ENCODE data around the gene AARS2.
"Not testable (repeated sequence)": the region's sequence is repeated elsewhere in the genome, so short reads cannot be mapped to it uniquely, and the experiment has no call there.

AARS2 gene

DNA sequence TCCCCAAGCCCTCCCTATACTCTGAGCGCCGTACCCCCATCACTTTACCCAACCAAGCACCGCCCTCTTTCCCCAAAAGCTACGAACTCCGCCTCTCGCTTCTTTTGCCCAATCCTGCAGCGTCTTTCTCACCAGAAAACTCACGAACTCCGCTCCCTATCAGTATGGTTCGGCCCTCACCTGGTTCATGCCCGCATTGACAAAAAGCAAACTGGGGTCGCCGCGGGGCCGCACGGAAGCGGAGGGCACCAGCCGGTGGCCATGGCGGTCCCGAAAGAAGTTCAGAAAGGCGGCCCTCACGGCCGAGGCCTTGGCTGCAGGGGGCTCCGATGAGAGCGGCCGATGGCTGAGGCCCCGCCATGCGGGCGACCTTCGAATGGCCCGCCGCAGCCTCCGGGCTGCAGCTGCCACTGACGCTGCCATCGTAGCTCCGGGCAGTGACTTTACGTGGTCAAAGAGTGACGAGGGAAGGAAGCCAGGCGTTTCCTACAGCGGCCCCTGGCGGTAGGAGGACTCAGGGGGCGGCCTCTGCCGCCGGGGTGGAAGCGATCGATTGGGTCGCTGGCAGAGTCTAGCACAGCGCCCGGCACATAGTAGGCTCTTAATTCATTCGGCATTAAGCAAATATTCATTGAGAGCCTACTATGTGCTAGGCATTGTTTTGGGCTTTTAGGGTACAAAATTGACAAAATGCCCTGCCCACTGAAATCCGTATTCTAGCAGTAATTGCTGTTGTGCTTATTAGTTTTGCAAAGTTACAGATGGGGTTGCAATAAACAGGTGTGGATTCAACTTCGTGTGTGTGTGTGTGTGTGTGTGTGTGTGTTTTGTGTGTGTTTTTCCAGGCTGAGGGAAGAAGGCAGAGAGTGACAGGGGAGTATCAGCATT is at the start of gene AARS2:
Gene AARS2, minus strand, starts transcription at position 447 of the 888 bp plus-strand sequence. Its CDS starts 24 bp downstream, at position 423.
- DNase-seq (ENCODE audit: low read depth): peak; percentile 43
- H3K4me3 ChIP-seq (ENCODE audit: low read length): peak within 1 kb of the TSS; percentile 96
- TF ChIP-seq, protein P1, sequence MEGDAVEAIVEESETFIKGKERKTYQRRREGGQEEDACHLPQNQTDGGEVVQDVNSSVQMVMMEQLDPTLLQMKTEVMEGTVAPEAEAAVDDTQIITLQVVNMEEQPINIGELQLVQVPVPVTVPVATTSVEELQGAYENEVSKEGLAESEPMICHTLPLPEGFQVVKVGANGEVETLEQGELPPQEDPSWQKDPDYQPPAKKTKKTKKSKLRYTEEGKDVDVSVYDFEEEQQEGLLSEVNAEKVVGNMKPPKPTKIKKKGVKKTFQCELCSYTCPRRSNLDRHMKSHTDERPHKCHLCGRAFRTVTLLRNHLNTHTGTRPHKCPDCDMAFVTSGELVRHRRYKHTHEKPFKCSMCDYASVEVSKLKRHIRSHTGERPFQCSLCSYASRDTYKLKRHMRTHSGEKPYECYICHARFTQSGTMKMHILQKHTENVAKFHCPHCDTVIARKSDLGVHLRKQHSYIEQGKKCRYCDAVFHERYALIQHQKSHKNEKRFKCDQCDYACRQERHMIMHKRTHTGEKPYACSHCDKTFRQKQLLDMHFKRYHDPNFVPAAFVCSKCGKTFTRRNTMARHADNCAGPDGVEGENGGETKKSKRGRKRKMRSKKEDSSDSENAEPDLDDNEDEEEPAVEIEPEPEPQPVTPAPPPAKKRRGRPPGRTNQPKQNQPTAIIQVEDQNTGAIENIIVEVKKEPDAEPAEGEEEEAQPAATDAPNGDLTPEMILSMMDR (conservative IDR thresholded peaks at IDR 0.05; ENCODE audit: low read depth, low read length): peak; percentile 99

DNA sequence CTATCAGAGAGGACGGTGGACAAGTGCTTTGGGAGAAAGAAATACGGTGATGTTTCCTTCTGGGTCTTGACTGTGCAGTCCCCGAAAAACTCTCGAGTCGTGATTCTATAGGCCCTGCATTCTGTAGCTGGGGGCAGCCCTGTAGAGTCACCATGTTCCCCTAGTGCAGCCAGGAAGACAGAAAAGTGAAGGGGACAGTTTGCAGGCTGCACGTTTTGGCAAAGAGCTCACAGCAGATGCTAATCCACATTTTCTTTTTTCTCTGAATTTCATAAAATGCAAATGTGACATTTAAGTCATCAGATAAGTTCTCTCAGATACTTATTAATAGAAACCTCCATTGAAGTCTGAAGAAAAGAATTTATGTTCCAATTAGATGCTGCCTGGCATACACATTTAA is 48.8 kb upstream of the AARS2 start:
- TF ChIP-seq, protein P1 (conservative IDR thresholded peaks at IDR 0.05; ENCODE audit: low read depth, low read length): no peak
- no peak for DNase-seq (ENCODE audit: low read depth)
- H3K4me3 ChIP-seq (ENCODE audit: low read length): no peak overlapping the region

DNA sequence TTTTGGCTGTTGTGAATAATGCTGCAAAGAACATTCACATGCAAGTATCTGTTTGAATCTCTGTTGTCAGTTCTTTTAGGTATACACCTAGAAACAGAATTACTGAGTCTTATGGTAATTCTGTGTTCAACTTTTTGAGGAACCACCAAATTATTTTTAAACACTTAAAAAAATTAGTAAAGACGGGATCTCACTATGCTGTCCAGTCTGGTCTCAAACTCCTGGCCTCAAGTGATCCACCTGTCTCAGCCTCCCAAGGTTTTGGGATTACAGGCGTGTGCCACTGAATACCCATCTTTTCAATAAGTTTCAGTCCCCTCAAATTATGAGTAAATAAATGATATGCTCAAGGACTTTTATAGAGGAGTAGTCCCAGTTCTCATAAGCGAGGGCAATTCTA is 46.8 kb upstream of the AARS2 start:
- H3K4me3 ChIP-seq (ENCODE audit: low read length): no peak overlapping the region
- TF ChIP-seq, protein P1 (conservative IDR thresholded peaks at IDR 0.05; ENCODE audit: low read depth, low read length): no peak
- DNase-seq (ENCODE audit: low read depth): no peak

DNA sequence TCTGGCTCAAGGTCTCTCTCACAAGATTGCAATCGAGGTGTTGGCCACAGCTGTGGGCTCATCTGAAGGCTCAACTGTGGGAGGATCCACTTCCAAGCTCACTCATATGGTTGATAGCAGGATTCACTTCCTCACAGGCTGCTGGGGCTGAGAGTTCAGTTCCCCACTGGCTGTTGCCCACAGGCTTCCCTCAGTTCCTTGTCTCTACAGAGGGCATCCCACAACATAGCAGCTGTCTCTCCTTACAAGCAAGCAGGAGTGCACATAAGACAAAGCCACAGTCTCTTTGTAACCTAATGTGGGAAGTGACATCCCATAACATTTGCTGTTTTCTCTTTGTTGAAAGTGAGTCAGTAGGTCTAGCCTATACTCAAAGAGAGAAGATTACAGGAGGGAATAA is 43.3 kb upstream of the AARS2 start:
- no peak overlapping the region for H3K4me3 ChIP-seq (ENCODE audit: low read length)
- no peak for DNase-seq (ENCODE audit: low read depth)
- TF ChIP-seq, protein P1 (conservative IDR thresholded peaks at IDR 0.05; ENCODE audit: low read depth, low read length): no peak

DNA sequence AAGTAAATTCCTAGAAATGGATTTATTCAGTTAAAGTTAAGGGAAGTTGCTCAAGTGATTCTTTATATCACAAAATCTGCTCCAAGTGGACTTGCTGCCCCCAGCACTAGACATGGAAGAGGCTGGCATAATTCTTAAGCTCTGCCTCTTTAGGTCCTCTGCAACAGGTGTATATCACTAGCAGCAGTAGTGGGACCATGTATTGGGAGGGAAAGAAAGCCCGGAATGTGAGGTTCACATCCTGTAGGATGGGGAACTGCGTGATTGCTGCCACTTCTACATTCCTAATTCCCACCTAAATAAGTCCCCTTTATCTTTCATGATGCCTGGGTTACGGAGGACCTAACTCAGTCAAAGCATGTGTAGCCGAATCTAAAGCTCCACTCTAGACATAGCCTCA is 42.5 kb upstream of the AARS2 start:
- DNase-seq (ENCODE audit: low read depth): no peak
- TF ChIP-seq, protein P1 (conservative IDR thresholded peaks at IDR 0.05; ENCODE audit: low read depth, low read length): no peak
- H3K4me3 ChIP-seq (ENCODE audit: low read length): no peak overlapping the region

DNA sequence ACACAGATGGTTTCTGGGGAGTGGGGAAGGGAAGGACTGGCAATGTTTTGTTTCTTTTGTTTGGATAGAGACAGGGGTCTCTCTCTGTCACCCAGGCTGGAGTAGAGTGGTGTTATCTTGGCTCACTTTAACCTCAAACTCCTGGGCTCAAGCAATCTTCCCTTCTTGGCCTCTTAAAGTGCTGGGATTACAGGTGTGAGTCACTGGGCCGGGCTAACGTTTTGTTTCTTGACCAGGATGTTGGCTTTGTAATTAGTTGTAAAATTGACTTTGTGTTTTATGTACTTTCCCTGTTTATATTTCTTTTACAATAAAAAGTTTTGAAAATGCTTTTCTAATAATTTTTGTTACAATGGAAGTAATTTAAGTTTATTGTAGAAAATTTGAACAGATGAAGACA is 40.2 kb upstream of the AARS2 start:
- TF ChIP-seq, protein P1 (conservative IDR thresholded peaks at IDR 0.05; ENCODE audit: low read depth, low read length): no peak
- DNase-seq (ENCODE audit: low read depth): no peak
- no peak overlapping the region for H3K4me3 ChIP-seq (ENCODE audit: low read length)

DNA sequence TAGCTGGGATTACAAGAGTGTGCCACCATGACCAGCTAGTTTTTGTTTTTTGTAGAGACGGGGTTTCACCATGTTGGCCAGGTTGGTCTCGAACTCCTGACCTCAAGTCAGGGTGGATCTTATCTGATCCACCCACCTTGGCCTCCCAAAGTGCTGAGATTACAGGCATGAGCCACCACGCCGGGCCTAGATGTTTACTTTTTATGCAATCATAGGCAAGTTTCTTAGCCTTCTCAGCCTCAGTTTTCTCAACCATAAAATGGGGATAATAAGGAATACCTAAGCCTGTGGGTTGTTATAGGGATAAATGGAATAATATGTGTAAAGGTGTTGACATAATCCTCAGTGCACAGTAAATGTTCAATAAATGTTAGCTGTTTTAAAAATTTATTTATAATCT is 39.1 kb upstream of the AARS2 start:
- H3K4me3 ChIP-seq (ENCODE audit: low read length): no peak overlapping the region
- TF ChIP-seq, protein P1 (conservative IDR thresholded peaks at IDR 0.05; ENCODE audit: low read depth, low read length): no peak
- no peak for DNase-seq (ENCODE audit: low read depth)

DNA sequence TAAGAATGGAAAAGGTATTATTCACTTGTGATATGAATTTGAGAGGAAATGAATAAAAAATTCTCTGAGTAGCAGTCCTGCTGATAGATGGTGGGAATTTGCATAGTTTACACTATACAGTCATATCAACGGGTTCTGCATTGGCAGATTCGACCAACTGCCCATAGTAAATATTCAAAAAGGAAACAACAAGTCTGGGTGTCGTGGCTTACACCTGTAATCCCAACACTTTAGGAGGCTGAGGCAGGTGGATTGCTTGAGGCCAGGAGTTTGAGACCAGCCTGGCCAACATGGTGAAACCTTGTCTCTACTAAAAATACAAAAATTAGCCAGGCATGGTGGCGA is 37.5 kb upstream of the AARS2 start:
- not testable (repeated sequence) for DNase-seq (ENCODE audit: low read depth); H3K4me3 ChIP-seq (ENCODE audit: low read length)

All from retinal pigment epithelial cell (primary cell).